Smooth muscle cell of the brain vasculature (primary cell): ENCODE measurements around the gene TIMP2.
"Not testable (repeated sequence)": the region's sequence is repeated elsewhere in the genome, so short reads cannot be mapped to it uniquely, and the experiment has no call there.

ENCODE experiments used
- DNase-seq: peaks from one replicate; pipeline ENCODE4 v3.0.0-alpha.2; 2012; ENCODE audit warnings: low read depth, low spot score

TIMP2 gene

DNA sequence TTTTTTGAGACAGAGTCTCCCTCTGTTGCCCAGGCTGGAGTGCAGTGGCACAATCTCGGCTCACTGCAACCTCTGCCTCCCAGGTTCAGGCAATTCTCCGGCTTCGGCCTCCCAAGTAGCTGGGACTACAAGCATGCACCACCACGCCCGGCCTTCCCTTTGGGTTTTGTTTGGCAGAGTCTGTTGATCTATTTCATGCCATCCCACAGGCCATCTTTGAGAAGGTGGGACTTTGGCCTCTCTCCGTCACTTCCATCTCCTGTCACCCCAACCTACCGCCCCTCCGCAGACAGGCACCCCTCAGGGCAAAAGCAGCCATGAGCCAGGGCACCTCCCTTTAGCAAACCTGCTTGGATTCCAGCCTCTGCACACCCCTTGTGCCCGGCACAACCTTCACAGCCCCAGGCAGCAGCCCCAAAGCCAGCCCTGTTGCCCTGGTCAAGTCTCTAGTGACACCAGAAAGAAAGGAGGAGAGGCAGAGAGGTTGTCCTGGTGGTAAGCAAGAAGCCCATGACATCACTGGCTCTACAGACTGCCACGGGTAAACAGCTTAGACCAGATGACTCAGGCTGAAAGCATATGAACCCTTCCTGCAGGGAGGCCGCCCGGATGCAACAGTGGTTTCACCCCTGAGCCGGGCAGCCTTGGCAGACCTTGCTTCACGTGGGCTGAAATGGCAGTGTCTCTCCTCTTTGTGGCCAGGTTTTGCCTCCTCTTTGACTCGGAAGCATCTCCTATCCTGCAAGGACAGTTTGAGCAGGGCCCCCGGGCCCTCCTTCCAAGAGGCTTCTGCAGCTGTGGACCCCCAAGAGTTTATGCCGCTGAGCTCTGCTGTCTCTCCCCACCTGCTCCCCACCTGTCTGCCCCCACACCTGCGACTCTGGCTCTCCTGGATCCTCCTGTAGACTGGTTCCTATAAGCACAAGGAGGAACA is 8.1 kb upstream of the TIMP2 start:
- DNase-seq = peak; percentile 83

GRCh38 chr17:78929908-78930775 is 5.0 kb upstream of the TIMP2 start:
- no peak for DNase-seq

GRCh38 chr17:78925662-78926555 is 722 bp upstream of the TIMP2 start:
- no peak for DNase-seq

GRCh38 chr17:78924481-78925151 is 571 bp downstream of the TIMP2 start:
- no peak for DNase-seq

DNA sequence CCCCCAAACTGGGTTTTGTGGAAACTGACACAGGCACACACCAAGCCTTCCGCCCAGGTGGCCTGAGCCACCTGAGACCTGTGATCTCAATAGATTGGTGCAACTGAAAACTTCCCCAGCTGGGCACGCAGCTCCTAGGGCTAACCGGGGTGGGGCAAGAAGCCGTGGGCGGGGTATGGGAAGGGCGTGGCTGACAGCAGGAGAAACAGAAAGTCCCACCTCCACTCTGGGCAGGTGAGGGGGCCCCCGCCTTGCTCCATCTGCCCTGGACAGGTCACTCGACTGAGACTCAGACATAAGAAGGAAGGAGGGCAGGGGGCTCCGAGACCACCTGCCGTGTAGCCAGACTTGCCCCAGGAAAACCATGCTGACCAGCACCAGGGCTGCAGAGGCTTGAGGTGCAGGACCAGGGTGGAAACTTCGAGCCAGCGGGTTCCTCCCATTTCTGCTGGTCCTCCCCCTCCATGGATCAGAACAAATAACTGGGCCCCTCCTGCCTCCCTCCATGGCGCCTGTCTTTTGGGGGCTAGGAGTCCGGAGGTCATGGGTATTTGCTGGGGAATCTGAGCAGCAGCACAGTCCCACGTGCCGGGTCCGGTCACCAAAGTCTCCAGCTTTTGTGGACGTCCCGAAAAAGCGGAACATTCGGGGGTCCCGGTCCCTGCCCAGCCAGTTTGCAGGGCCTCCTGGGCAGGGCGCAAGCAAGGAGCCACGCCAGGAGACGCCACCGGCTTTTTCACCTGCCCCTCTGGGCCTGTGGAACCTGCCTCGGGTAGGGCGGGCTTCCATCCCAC is 1.3 kb downstream of the TIMP2 start:
- no peak for DNase-seq

DNA sequence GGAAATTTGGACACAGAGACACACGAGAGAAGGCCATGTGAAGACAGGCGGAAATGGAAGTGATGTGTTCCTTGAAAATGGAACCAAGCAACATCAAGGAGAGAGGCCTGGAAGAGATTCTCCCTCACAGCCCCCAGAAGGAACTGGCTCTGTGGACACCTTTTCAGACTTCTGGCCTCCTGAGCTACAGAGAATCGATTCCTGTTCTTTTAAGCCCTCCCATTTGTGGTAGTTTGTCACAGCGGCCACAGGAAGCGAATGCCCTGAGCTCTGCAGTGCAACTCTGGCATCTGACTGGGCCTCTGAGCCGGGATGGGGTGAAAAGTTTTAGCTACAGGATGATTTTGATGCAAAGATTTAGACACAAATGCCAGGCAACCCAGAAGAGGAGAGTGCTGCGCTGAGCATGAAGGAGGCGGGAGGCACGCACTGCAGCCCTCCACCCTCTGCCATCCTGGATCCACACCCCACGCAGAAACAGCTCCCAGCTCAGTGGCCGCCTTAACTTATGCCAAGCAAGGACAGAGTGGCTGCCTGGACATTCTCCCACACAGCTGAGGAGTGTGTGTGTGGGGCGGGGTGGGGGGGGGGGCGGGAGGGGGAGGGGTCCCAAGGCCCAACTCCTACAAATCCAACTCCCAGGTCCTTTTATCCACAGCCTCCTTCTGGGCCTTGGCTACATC is 2.2 kb downstream of the TIMP2 start:
- DNase-seq = no peak

DNA sequence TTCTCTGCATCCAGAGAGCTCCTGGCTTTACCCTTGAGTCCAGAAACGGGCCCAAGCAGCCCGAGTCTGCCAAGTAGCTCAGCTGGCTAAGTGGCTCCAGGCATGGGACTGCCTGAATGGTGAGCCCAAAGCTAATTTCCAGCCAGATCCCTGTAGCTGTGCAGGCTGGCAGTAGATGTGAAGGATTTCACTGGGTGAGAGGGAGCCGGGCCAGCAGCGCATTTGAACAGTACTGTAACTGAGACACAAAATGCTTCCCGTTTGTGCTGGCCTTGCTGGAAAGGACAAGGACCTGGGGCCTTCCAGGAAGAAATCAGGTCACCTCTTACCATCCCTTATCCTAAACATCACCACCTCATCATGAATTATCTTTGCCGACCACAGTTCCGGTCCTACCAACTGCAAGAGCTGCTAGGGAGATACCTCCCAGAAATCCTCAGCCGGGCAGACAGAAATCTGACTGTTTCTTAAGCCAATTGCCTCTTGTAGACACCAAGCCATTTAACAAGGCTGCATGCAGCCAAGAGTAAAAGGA is 3.7 kb downstream of the TIMP2 start:
- DNase-seq = no peak

- DNase-seq = no peak
These were observed 4.7 kb downstream of the TIMP2 start for GRCh38 chr17:78920528-78920927.

DNA sequence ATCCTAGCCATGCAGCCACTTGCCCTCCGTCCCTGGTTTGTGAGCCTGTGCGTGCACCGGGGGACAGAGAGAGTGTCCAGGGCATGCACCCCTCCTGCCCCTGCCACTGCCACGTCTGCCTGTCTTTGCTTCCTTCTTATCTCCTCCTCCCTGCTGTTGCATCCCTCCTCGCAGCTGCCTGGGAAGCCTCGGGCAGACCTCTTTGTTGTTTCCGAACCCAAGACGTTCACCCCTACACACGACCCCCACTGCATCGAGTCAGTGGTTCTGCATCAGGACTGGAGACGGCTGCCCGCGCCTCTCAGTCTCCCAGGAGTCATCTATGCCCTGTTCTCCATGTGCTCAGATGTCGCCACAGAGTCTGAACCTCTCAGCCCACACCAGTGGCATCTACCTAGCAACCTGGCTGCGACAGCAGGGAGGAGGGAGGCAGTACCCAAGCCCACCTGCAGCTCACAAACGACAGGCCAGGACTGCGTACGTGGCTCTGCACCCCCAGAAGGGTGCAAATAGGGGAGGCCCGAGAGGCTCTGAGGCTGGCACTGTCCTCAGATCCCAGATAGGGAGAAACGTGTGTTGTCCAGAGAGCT is 5.2 kb downstream of the TIMP2 start:
- DNase-seq = no peak

DNA sequence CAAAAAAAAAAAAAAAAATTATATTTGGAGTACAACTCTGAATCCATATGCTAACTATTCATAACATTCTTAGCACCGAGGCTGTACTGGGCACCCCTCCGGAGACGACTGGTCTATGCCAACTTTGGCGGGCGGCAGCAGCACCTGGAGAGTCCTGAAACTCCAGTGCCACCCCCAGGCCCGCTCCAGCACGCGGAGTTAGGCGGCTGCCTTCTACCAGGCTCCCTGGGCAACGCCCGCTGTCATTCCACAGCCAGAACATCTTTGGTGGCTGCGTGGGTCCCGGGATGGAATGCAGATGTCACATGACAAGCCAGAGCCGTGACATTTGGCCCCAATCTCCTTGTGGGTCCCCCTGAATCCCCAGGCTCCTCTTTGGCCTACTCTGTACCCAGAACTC is 6.2 kb downstream of the TIMP2 start:
- DNase-seq = no peak

DNA sequence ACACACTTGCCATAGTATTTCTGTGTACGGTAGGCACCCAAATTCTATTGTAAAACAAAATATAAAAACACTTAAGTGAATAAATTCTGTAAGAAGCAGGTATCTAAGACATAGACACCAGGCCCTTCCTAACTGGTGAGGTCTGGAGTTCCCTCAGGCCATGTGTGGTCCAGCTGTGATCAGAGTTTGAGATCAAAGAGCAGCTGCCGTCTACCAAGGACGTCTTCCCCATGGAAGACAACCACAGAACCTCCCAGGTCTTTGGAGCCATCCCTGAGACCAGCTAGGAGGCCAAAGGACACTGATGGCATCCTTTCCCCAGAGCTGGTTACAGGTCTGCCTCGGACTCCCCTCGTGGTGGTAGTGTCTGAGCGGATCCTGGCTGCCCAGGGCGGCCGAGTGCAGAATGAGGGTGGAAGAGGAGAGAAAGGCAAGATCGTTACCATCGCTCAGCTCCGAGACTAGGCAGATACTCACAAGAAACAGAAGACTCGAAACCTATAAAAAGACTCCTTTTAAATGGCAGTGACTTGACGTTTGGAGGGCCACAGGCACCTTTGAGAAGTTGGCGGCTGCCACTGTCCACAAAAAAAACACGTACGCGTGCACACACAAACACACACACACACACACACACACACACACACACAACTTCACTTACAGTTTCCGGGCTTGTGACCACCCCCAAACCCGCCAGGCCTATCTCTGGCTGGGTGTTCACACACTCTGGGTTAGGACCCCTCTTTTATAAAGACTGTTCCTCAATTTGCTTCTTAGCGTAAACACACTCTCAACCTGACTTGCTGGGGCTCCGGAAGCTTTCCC is 7.5 kb downstream of the TIMP2 start:
- no peak for DNase-seq

- DNase-seq = no peak
These were observed 9.1 kb downstream of the TIMP2 start for GRCh38 chr17:78915872-78916632.

DNA sequence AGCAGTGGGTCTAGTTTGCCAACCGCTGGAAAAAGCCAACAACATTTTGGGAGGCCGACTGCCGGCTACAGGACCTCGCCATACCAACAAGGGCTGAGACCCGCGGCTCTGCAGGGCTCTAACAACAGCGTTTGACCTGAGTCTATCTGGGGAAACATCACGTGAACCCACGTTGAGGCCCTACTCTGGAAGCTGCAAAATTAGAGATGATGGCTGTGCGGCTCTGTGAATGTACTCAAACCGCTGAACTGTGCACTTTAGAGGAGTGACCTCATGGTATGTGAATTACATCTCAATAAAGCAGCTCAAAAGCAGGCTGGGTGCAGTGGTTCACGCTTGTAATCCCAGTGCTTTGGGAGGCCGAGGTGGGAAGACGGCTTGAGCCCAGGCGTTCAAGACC is 12.1 kb downstream of the TIMP2 start:
- DNase-seq = no peak

DNA sequence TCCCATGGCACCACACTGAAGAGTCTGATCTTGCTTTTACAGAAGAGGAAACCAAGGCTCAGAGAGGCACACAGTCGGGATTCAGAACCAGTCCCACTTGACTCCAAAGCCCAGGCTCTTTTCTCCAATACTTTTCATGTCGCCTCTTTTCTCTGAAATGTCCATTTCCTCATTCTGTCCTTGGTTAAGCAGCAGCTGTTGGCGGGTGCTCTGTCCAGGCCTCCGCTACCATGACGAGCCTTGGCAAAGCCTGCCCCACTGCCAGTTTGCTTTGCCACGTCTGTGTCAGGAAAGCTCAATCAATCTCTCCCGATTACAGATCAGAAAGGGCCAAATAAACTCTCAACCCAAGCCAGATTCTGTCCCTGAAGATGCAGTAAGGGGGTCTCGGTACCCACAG is 13.1 kb downstream of the TIMP2 start:
- no peak for DNase-seq

DNA sequence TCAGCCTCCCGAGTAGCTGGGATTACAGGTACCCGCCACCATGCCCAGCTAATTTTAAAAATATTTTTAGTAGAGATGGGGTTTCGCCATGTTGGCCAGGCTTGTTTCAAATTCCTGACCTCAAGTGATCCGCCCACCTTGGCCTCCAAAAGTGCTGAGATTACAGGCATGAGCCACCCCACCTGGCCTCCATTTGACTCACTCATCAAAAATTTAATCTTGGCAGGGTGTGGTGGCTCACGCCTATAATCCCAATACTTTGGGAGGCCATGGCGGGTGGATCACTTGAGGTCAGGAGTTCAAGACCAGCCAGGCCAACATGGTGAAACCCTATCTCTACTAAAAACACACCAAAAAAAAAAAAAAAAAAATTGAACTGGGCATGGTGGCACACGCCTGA is 13.6 kb downstream of the TIMP2 start:
- not testable (repeated sequence) for DNase-seq

GRCh38 chr17:78910497-78911284 is 14.5 kb downstream of the TIMP2 start:
- DNase-seq = no peak

- DNase-seq = no peak
These were observed 16.8 kb downstream of the TIMP2 start for GRCh38 chr17:78908426-78908825.
